Measurements from ENCODE around the gene RNF168.
"Not testable (repeated sequence)": the region's sequence is repeated elsewhere in the genome, so short reads cannot be mapped to it uniquely, and the experiment has no call there.

The RNF168 gene

DNA sequence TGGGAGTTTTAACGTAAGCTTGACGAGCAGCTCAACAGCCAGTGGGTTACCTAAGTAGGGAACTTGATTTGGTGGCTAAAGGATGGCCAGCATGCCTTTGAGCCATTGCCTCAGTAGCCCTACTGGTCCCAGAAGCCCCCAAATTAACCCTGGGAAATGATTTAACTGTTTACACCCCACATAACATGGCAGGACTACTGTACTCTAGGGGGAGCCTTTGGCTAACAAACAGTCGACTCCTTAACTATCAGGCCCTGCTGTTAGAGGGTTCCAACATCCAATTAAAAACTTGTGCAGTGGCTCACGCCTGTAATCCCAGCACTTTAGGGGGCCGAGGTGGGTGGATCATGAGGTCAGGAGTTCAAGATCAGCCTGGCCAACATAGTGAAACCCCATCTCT lies 21.0 kb upstream of the RNF168 start:
- H3K4me3 ChIP-seq (replicated peaks in 1 of 2; ENCODE audit: low read depth in 2 of 2, low read length in 2 of 2) = no peak overlapping the region
- peak; percentile 28 to 46 for DNase-seq (ENCODE audit: low read depth in 2 of 2)
- TF ChIP-seq CTCF (IDR thresholded peaks at IDR 0.05; ENCODE audit: low read depth, low read length) = peak; percentile 36

- TF ChIP-seq CTCF (IDR thresholded peaks at IDR 0.05; ENCODE audit: low read depth, low read length) = no peak
- H3K4me3 ChIP-seq (replicated peaks in 1 of 2; ENCODE audit: low read depth in 2 of 2, low read length in 2 of 2) = no peak overlapping the region
- DNase-seq (ENCODE audit: low read depth in 2 of 2) = no peak
These were observed 20.3 kb upstream of the RNF168 start for GRCh38 chr3:196523841-196524240.

GRCh38 chr3:196521291-196521690 lies 17.7 kb upstream of the RNF168 start:
- DNase-seq (ENCODE audit: low read depth in 2 of 2) = not testable (repeated sequence)

GRCh38 chr3:196519718-196520082 lies 16.1 kb upstream of the RNF168 start:
- no peak overlapping the region for H3K4me3 ChIP-seq (replicated peaks in 1 of 2; ENCODE audit: low read depth in 2 of 2, low read length in 2 of 2)
- DNase-seq (ENCODE audit: low read depth in 2 of 2) = no peak
- TF ChIP-seq CTCF (IDR thresholded peaks at IDR 0.05; ENCODE audit: low read depth, low read length) = no peak

More at GRCh38 chr3:196521291-196521690, 17.7 kb upstream of the RNF168 start:
- H3K4me3 ChIP-seq (replicated peaks in 1 of 2; ENCODE audit: low read depth in 2 of 2, low read length in 2 of 2) = not testable (repeated sequence)

GRCh38 chr3:196518966-196519717 lies 15.6 kb upstream of the RNF168 start:
- peak; percentile 85 to 93 for DNase-seq (ENCODE audit: low read depth in 2 of 2)
- TF ChIP-seq CTCF (IDR thresholded peaks at IDR 0.05; ENCODE audit: low read depth, low read length) = peak; percentile 61
- H3K4me3 ChIP-seq (replicated peaks in 1 of 2; ENCODE audit: low read depth in 2 of 2, low read length in 2 of 2) = no peak overlapping the region

DNA sequence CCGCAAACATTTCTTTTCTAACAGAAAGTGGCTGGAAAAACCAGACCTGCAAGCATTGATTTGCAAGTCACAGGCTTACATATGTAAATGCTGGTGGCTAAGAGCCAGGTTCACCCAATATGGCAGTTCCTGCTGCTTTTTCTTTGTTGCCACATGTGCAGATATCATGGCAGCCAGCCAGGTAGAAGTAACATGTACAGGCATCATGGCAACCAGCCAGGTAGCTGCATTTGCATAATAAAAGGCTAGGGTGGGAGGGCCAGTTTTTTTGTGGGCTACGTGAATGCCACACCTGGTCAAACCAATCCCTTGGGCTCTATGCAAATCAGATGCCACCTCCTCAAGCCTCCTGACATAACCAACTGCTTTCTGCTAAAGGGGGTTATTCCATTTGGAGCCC lies 14.4 kb upstream of the RNF168 start:
- peak in 1 of 2 donors; percentile 39 for DNase-seq (ENCODE audit: low read depth in 2 of 2)
- TF ChIP-seq CTCF (IDR thresholded peaks at IDR 0.05; ENCODE audit: low read depth, low read length) = no peak
- H3K4me3 ChIP-seq (replicated peaks in 1 of 2; ENCODE audit: low read depth in 2 of 2, low read length in 2 of 2) = no peak overlapping the region

DNA sequence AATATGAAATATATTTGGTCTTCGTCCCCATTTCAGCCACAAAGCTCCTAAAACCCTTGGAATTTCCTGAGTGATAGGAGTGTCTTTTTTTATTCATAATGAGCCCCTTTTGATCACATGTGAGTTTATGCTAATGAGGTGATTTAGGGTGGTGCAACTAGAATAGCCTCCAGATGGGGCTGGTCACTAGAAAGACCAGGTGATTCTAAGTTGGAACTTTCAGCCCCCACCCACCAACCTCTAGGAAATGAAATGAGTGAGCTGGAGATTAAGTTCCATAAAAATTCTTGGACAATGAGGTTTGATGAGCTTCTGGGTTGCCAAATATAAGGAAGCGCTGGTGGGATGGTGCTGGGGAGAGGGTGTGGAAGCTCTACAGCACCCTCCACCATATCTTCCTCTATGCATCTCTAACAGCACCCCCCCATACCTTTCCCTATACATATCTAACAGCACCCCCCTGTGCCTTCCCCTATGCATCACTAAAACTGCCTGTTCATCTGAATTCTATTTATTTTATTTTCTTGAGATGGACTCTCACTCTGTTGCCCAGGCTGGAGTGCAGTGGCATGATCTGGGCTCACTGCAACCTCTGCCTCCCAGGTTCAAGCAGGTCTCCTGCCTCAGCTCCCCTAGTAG lies 13.7 kb upstream of the RNF168 start:
- H3K4me3 ChIP-seq (replicated peaks in 1 of 2; ENCODE audit: low read depth in 2 of 2, low read length in 2 of 2) = no peak overlapping the region
- DNase-seq (ENCODE audit: low read depth in 2 of 2) = no peak
- TF ChIP-seq CTCF (IDR thresholded peaks at IDR 0.05; ENCODE audit: low read depth, low read length) = no peak

All from cardiac fibroblast (primary cell).